Neutrophil (primary cell): ENCODE measurements around the gene COL6A1.

Experiments used
- H3K27ac ChIP-seq: fragments of 200-600 bp; sonication (generic); 2 replicates; pipeline ENCODE4 v1.5.1; 2016; ENCODE audit warnings: mild to moderate bottlenecking, moderate library complexity
- H3K27me3 ChIP-seq: fragments of 200-600 bp; sonication (generic); 2 replicates; pipeline ENCODE4 v1.6.0; 2016; ENCODE audit warnings: mild to moderate bottlenecking
- H3K36me3 ChIP-seq: fragments of 200-600 bp; sonication (generic); 2 replicates; pipeline ENCODE4 v1.5.1; 2017
- H3K4me1 ChIP-seq, 2 experiments: fragments of 200-600 bp in 1 of 2; sonication (generic) in 1 of 2; 1 replicate in 1 of 2; 2 replicates in 1 of 2; pipeline versions ENCODE4 v1.5.1 to v1.6.1; 2013 to 2016; ENCODE audit warnings: low read depth in 1 of 2, low read length in 1 of 2, mild to moderate bottlenecking in 1 of 2, moderate library complexity in 1 of 2; ENCODE audit not compliant: control insufficient read depth in 1 of 2, insufficient read depth in 1 of 2
- H3K4me3 ChIP-seq, 2 experiments: fragments of 200-600 bp in 1 of 2; sonication (generic) in 1 of 2; 1 replicate in 1 of 2; 2 replicates in 1 of 2; pipeline ENCODE4 v1.5.1; 2013 to 2016; ENCODE audit warnings: low read depth in 1 of 2, low read length in 1 of 2, mild to moderate bottlenecking in 1 of 2, moderate library complexity in 1 of 2
- H3K9me3 ChIP-seq: fragments of 200-600 bp; sonication (generic); 2 replicates; pipeline ENCODE4 v1.5.1; 2016
- TF ChIP-seq, protein P1 (sequence below): fragments of 200-600 bp; sonication (generic); IDR thresholded peaks from 2 replicates; pipeline ENCODE4 v1.5.1; 2016; ENCODE audit warnings: antibody characterized with exemption

Gene COL6A1

GRCh38 chr21:45976701-45977311 is 4.8 kb upstream of the COL6A1 start:
- TF ChIP-seq, protein P1, sequence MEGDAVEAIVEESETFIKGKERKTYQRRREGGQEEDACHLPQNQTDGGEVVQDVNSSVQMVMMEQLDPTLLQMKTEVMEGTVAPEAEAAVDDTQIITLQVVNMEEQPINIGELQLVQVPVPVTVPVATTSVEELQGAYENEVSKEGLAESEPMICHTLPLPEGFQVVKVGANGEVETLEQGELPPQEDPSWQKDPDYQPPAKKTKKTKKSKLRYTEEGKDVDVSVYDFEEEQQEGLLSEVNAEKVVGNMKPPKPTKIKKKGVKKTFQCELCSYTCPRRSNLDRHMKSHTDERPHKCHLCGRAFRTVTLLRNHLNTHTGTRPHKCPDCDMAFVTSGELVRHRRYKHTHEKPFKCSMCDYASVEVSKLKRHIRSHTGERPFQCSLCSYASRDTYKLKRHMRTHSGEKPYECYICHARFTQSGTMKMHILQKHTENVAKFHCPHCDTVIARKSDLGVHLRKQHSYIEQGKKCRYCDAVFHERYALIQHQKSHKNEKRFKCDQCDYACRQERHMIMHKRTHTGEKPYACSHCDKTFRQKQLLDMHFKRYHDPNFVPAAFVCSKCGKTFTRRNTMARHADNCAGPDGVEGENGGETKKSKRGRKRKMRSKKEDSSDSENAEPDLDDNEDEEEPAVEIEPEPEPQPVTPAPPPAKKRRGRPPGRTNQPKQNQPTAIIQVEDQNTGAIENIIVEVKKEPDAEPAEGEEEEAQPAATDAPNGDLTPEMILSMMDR, result no peak

DNA sequence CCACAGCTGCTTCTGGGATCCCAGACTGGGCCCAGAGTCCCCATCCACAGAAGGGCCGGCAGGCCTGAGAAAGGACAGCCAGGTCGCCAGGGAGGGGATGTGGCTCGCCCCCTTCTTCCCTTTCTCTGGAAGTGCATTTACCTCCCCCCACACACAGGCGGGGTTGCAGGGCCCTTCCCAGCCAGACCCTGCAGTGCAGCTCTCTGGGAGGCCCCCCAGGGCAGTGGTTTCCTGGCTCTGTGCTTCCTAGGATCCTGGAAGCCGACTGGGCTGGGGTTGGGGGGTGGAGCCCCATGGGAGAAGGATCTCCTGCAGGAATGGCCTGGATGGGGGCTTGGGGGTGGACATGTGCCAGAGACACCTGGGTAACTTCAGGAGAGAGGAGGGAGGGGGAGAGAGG is 4.2 kb upstream of the COL6A1 start:
- Histone ChIP-seq H3K4me3 (no peak overlapping the region), H3K36me3 (no peaks in the 10 kb centered on the region), H3K4me1 (peaks cover 7 to 26% of the 10 kb centered on the region in 2 experiments), H3K27ac (no peak overlapping the region), H3K27me3 (peaks cover 100% of the 10 kb centered on the region), H3K9me3 (no peaks in the 10 kb centered on the region)
- TF ChIP-seq, protein P1, result no peak

More at GRCh38 chr21:45976701-45977311, 4.8 kb upstream of the COL6A1 start:
- Histone ChIP-seq H3K4me1 (peaks cover 7 to 23% of the 10 kb centered on the region in 2 experiments), H3K36me3 (no peaks in the 10 kb centered on the region), H3K27ac (no peak overlapping the region), H3K9me3 (no peaks in the 10 kb centered on the region), H3K4me3 (no peak overlapping the region), H3K27me3 (peaks cover 100% of the 10 kb centered on the region)

GRCh38 chr21:45979141-45979631 is 2.4 kb upstream of the COL6A1 start:
- Histone ChIP-seq H3K4me3 (no peak overlapping the region), H3K4me1 (peaks cover 2 to 11% of the 10 kb centered on the region in 2 experiments), H3K27me3 (peaks cover 100% of the 10 kb centered on the region), H3K27ac (no peak overlapping the region), H3K9me3 (no peaks in the 10 kb centered on the region), H3K36me3 (no peaks in the 10 kb centered on the region)
- TF ChIP-seq, protein P1, result no peak

DNA sequence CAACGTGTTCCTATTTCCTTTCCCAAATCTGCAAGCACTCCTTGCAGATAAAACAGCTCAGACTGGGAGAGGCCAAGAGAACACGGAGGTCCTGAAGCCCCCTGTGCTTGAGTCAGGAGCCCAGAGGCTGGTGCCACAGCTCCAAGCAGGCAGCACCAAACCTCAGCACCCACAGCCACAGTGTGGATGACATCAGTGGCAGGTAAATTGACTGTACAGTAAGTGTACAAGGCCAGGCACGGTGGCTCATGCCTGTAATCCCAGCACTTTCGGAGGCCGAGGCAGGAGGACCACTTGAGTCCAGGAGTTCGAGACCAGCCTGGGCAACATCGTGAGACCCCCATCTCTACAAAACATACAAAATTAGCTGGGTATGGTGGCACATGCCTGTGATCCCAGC is 1.9 kb upstream of the COL6A1 start:
- TF ChIP-seq, protein P1, result no peak
- H3K4me3 ChIP-seq, result no peak overlapping the region
- H3K4me1 ChIP-seq, result peaks cover 2 to 6% of the 10 kb centered on the region in 2 experiments
- H3K9me3 ChIP-seq, result no peaks in the 10 kb centered on the region
- H3K27ac ChIP-seq, result no peak overlapping the region
- peaks cover 100% of the 10 kb centered on the region for H3K27me3 ChIP-seq
- H3K36me3 ChIP-seq, result no peaks in the 10 kb centered on the region

GRCh38 chr21:45980271-45980670 is 1.3 kb upstream of the COL6A1 start:
- H3K36me3 ChIP-seq, result no peaks in the 10 kb centered on the region
- no peaks in the 10 kb centered on the region for H3K9me3 ChIP-seq
- H3K4me1 ChIP-seq, result peaks cover 2 to 5% of the 10 kb centered on the region in 2 experiments
- no peak overlapping the region for H3K27ac ChIP-seq
- peaks cover 100% of the 10 kb centered on the region for H3K27me3 ChIP-seq
- TF ChIP-seq, protein P1, result no peak
- H3K4me3 ChIP-seq, result no peak overlapping the region
